H7 (cell line): ENCODE measurements around the gene WDFY4. TPM values are rescaled to one million over a fixed set of nuclear protein-coding genes. Genes with fewer than 3 reads are reported as not detected.

Source experiments
- DNase-seq: peaks from one replicate; pipeline ENCODE4 v3.0.0; 2012
- H3K27me3 ChIP-seq: 2 replicates; pipeline ENCODE4 v1.6.0; 2011; ENCODE audit warnings: mild to moderate bottlenecking, low read length; ENCODE audit not compliant: control insufficient read depth, insufficient read depth
- H3K36me3 ChIP-seq: replicated peaks from 2 replicates; pipeline ENCODE4 v1.5.1; 2011; ENCODE audit warnings: low read length; ENCODE audit not compliant: control insufficient read depth, insufficient read depth
- H3K4me3 ChIP-seq: 2 replicates; pipeline ENCODE4 v1.5.1; 2011; ENCODE audit warnings: low read depth, mild to moderate bottlenecking, control low read depth, low read length, moderate library complexity; ENCODE audit not compliant: insufficient read depth
- total RNA-seq: library from RNA; depleted of rRNA; stranded (reverse); fragments of >200 nt; shearing (Covaris generic); gene quantifications from 2 replicates; pipeline ENCODE4 v1.2.3, GENCODE V29; 2014

WDFY4 gene
- total RNA-seq, 1 experiment from 2014 or later: not detected

GRCh38 chr10:48731654-48732053 lies 47.0 kb downstream of the WDFY4 start:
- Histone ChIP-seq H3K36me3 (no peaks in the 10 kb centered on the region), H3K27me3 (no peaks in the 10 kb centered on the region), H3K4me3 (no peak overlapping the region)
- DNase-seq: no peak

- Histone ChIP-seq H3K27me3 (no peaks in the 10 kb centered on the region), H3K36me3 (no peaks in the 10 kb centered on the region), H3K4me3 (no peak overlapping the region)
- DNase-seq: no peak
These were observed 48.7 kb downstream of the WDFY4 start for GRCh38 chr10:48733329-48733728.

- DNase-seq: no peak
- Histone ChIP-seq H3K36me3 (no peaks in the 10 kb centered on the region), H3K27me3 (no peaks in the 10 kb centered on the region), H3K4me3 (no peak overlapping the region)
These were observed 51.2 kb downstream of the WDFY4 start for GRCh38 chr10:48735836-48736390.

- Histone ChIP-seq H3K27me3 (no peaks in the 10 kb centered on the region), H3K4me3 (no peak overlapping the region), H3K36me3 (no peaks in the 10 kb centered on the region)
- DNase-seq: no peak
These were observed 51.9 kb downstream of the WDFY4 start for GRCh38 chr10:48736596-48736995.

- no peak overlapping the region for H3K4me3 ChIP-seq
- no peak for DNase-seq
- H3K27me3 ChIP-seq: no peaks in the 10 kb centered on the region
- H3K36me3 ChIP-seq: no peaks in the 10 kb centered on the region
These were observed 53.2 kb downstream of the WDFY4 start for GRCh38 chr10:48737886-48738285.

- Histone ChIP-seq H3K27me3 (no peaks in the 10 kb centered on the region), H3K4me3 (no peak overlapping the region), H3K36me3 (no peaks in the 10 kb centered on the region)
- no peak for DNase-seq
These were observed 54.5 kb downstream of the WDFY4 start for GRCh38 chr10:48739170-48739569.

GRCh38 chr10:48740015-48740707 lies 55.5 kb downstream of the WDFY4 start:
- Histone ChIP-seq H3K36me3 (no peaks in the 10 kb centered on the region), H3K4me3 (no peak overlapping the region), H3K27me3 (no peaks in the 10 kb centered on the region)
- DNase-seq: no peak

GRCh38 chr10:48740988-48741387 lies 56.3 kb downstream of the WDFY4 start:
- Histone ChIP-seq H3K4me3 (no peak overlapping the region), H3K36me3 (no peaks in the 10 kb centered on the region), H3K27me3 (no peaks in the 10 kb centered on the region)
- DNase-seq: no peak

- H3K4me3 ChIP-seq: no peak overlapping the region
- H3K27me3 ChIP-seq: no peaks in the 10 kb centered on the region
- no peak for DNase-seq
- H3K36me3 ChIP-seq: no peaks in the 10 kb centered on the region
These were observed 58.5 kb downstream of the WDFY4 start for GRCh38 chr10:48742891-48743860.

GRCh38 chr10:48744587-48744986 lies 59.9 kb downstream of the WDFY4 start:
- DNase-seq: no peak
- no peak overlapping the region for H3K4me3 ChIP-seq
- H3K36me3 ChIP-seq: no peaks in the 10 kb centered on the region
- H3K27me3 ChIP-seq: no peaks in the 10 kb centered on the region

- no peak overlapping the region for H3K4me3 ChIP-seq
- no peaks in the 10 kb centered on the region for H3K36me3 ChIP-seq
- peak; percentile 85 for DNase-seq
- no peaks in the 10 kb centered on the region for H3K27me3 ChIP-seq
These were observed 61.1 kb downstream of the WDFY4 start for GRCh38 chr10:48745662-48746245.

- no peak overlapping the region for H3K4me3 ChIP-seq
- H3K36me3 ChIP-seq: no peaks in the 10 kb centered on the region
- H3K27me3 ChIP-seq: no peaks in the 10 kb centered on the region
- DNase-seq: no peak
These were observed 63.9 kb downstream of the WDFY4 start for GRCh38 chr10:48748573-48748972.

GRCh38 chr10:48749254-48749787 lies 64.6 kb downstream of the WDFY4 start:
- no peaks in the 10 kb centered on the region for H3K36me3 ChIP-seq
- no peak for DNase-seq

GRCh38 chr10:48750019-48750418 lies 65.3 kb downstream of the WDFY4 start:
- Histone ChIP-seq H3K4me3 (no peak overlapping the region), H3K36me3 (no peaks in the 10 kb centered on the region), H3K27me3 (no peaks in the 10 kb centered on the region)
- DNase-seq: no peak

More at GRCh38 chr10:48749254-48749787, 64.6 kb downstream of the WDFY4 start:
- Histone ChIP-seq H3K27me3 (no peaks in the 10 kb centered on the region), H3K4me3 (no peak overlapping the region)
